HFFc6 (cell line): Measurements from ENCODE around the gene LIM2. TPM values are rescaled to one million over a fixed set of nuclear protein-coding genes. Genes with fewer than 3 reads are reported as not detected.
"Not testable (repeated sequence)": the region's sequence is repeated elsewhere in the genome, so short reads cannot be mapped to it uniquely, and the experiment has no call there.

ENCODE experiments used
- DNase-seq: peaks from one replicate; pipeline ENCODE4 v3.0.0-alpha.2; 2018
- H3K27ac Mint-ChIP-seq: 2 replicates; pipeline ENCODE4 v1.8.0; 2020; ENCODE audit warnings: mild to moderate bottlenecking, mixed read lengths
- H3K27me3 Mint-ChIP-seq: 2 replicates; pipeline ENCODE4 v1.8.0; 2021; ENCODE audit warnings: mild to moderate bottlenecking, moderate library complexity, mixed read lengths; ENCODE audit not compliant: insufficient read depth
- H3K36me3 Mint-ChIP-seq: 2 replicates; pipeline ENCODE4 v1.8.0; 2021; ENCODE audit warnings: low read depth, mixed read lengths
- H3K4me1 Mint-ChIP-seq: 2 replicates; pipeline ENCODE4 v1.8.0; 2020; ENCODE audit warnings: low read depth, mixed read lengths
- H3K4me3 Mint-ChIP-seq: 2 replicates; pipeline ENCODE4 v1.8.0; 2020; ENCODE audit warnings: mild to moderate bottlenecking, moderate library complexity, mixed read lengths
- H3K9me3 Mint-ChIP-seq: 2 replicates; pipeline ENCODE4 v1.8.0; 2020; ENCODE audit warnings: mild to moderate bottlenecking, mixed read lengths
- total RNA-seq, 6 experiments: library from RNA; stranded (reverse); fragmentation: NEBNext Ultra II Directional; extraction: Animal tissue kit (Norgen Biotek cat#: 25700); gene quantifications; 2 replicates in 1 of 6; 3 replicates in 5 of 6; pipeline ENCODE4 v1.2.3, GENCODE V29; 2021
- TF ChIP-seq, protein P1 (sequence below): fragments of 200-600 bp; sonication (generic); IDR thresholded peaks from 2 replicates; pipeline ENCODE4 v1.5.0; 2021; ENCODE audit warnings: antibody characterized with exemption, mild to moderate bottlenecking

The LIM2 gene
- total RNA-seq, 6 experiments from 2014 or later, result not detected

DNA sequence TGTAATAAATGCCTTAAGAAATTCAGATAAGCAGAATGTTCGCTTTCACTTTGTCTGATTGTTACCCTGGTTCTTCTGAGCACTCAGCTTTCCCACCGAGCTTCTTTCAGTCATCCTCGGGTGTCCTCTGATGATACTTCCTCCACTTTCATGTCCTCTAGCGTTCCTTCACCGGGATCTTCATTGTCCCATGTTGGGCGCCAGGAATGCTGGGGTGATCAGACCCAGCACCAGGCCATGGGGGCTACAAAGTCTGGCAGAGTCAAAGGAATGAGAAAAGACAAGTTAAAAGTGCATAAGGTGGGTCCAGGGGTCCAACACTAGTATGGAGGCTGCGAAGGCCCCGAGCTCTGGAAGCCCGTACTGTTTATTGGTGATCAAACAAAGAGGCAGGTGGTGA, 14.3 kb upstream of the LIM2 start:
- H3K9me3 Mint-ChIP-seq, result peaks cover 35% of the 10 kb centered on the region
- peaks cover 26% of the 10 kb centered on the region for H3K36me3 Mint-ChIP-seq
- TF ChIP-seq, protein P1, sequence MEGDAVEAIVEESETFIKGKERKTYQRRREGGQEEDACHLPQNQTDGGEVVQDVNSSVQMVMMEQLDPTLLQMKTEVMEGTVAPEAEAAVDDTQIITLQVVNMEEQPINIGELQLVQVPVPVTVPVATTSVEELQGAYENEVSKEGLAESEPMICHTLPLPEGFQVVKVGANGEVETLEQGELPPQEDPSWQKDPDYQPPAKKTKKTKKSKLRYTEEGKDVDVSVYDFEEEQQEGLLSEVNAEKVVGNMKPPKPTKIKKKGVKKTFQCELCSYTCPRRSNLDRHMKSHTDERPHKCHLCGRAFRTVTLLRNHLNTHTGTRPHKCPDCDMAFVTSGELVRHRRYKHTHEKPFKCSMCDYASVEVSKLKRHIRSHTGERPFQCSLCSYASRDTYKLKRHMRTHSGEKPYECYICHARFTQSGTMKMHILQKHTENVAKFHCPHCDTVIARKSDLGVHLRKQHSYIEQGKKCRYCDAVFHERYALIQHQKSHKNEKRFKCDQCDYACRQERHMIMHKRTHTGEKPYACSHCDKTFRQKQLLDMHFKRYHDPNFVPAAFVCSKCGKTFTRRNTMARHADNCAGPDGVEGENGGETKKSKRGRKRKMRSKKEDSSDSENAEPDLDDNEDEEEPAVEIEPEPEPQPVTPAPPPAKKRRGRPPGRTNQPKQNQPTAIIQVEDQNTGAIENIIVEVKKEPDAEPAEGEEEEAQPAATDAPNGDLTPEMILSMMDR, result no peak
- H3K4me3 Mint-ChIP-seq, result no peak overlapping the region
- H3K27ac Mint-ChIP-seq, result no peak overlapping the region
- H3K4me1 Mint-ChIP-seq, result peaks cover 12% of the 10 kb centered on the region; the same call in 1 of the 2 replicates
- DNase-seq, result no peak
- no peaks in the 10 kb centered on the region; the same call in none of the 2 replicates for H3K27me3 Mint-ChIP-seq

DNA sequence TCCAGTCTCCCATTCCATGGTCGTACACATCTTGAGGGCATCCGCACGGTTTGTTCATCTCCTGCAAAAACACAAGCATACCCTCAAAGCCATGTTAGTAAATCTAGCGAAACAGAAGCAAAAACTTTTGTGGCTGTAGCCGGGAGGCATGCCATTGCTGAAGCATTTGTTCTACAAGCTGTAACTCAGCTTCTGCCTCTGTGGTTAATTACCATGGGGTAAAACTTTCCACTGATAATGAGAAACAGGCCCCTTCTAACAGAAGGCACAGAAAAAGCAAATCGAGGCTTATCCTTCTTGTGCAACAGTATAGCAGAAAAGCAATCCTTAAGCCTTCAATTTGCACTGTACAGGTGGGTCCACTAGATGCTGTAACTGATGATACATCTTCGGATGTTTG, 12.2 kb upstream of the LIM2 start:
- DNase-seq, H3K4me3 Mint-ChIP-seq, H3K27me3 Mint-ChIP-seq, H3K27ac Mint-ChIP-seq: not testable (repeated sequence)
- Mint-ChIP-seq H3K9me3 (peaks cover 29% of the 10 kb centered on the region), H3K36me3 (peaks cover 26% of the 10 kb centered on the region), H3K4me1 (peaks cover 16% of the 10 kb centered on the region)

DNA sequence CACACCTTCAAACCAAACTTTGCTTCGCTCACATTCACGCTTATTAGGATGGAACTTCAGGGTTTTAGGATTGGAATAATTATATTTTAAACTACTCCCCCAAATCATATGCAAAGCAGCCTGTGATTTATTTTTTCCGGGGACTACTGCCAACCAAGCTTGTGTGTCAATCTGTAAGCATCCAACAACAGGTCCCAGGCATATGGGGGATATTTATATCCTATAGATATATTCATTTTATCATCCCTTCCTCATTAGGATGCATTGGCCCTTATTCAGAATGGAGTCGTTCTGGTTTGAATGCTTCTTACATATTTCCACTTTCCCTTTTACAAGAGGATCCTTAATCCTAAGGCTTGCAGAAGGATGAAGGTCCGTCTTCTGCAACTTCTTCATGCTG, 11.5 kb upstream of the LIM2 start:
- Mint-ChIP-seq H3K27me3 (no peaks in the 10 kb centered on the region; the same call in none of the 2 replicates), H3K4me1 (peaks cover 21% of the 10 kb centered on the region), H3K36me3 (peaks cover 26% of the 10 kb centered on the region), H3K27ac (no peak overlapping the region), H3K9me3 (peaks cover 24% of the 10 kb centered on the region), H3K4me3 (no peak overlapping the region)
- TF ChIP-seq, protein P1, result no peak
- no peak for DNase-seq

DNA sequence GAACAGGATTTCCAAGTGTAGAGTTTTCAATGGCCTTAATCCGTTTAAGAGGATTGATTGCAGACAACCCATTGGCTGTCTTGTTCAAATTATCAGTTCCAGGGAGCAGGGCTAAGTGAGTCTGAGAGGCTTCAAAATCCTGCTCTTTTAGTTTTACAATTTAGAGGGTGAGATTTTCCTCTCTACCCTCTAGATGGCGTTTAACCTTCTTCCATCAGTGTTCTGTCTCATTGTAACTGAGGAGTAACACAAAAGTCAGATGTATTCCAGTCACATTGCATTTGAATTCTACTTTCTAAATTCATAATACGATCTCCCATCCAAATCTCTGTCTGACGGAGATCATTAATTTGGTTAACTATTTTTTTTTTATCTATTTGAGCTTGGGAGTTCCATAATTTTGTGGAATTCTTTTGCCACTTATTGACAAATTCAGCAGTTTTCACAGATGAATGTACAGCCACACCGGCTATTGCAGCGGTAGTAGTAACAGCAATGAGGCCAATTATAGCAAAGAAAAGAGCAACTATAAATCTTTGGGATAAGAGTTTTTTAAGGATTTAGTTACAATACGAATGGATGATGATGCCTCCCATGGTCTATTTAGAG, 10.4 kb upstream of the LIM2 start:
- TF ChIP-seq, protein P1, result peak; percentile 74
- Mint-ChIP-seq H3K36me3 (peaks cover 21% of the 10 kb centered on the region), H3K27me3 (no peaks in the 10 kb centered on the region; the same call in none of the 2 replicates), H3K4me1 (peaks cover 26% of the 10 kb centered on the region), H3K27ac (no peak overlapping the region), H3K4me3 (no peak overlapping the region), H3K9me3 (peaks cover 17% of the 10 kb centered on the region)
- DNase-seq, result peak; percentile 50

DNA sequence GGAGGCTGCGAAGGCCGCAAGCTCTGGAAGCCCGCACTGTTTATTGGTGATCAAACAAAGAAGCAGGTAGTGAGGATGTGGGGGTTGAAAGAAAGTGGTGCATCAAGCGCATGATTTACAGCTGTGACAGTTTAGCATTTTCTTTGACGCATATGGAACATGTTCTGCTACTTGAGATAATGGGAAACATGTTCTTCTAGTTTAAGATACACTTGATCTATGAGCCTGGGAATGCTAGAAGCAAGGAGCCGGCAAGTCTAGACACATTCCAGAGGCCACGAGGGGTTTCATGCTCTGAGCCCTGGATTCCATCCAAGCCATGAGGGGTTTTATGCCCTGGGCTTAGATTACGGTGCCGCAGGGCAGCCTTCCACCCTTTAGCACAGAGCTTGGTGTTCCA, 9.7 kb upstream of the LIM2 start:
- not testable (repeated sequence) for H3K27ac Mint-ChIP-seq, H3K27me3 Mint-ChIP-seq, DNase-seq, H3K4me3 Mint-ChIP-seq, H3K9me3 Mint-ChIP-seq
- peaks cover 26% of the 10 kb centered on the region for H3K4me1 Mint-ChIP-seq
- H3K36me3 Mint-ChIP-seq, result peaks cover 16% of the 10 kb centered on the region

DNA sequence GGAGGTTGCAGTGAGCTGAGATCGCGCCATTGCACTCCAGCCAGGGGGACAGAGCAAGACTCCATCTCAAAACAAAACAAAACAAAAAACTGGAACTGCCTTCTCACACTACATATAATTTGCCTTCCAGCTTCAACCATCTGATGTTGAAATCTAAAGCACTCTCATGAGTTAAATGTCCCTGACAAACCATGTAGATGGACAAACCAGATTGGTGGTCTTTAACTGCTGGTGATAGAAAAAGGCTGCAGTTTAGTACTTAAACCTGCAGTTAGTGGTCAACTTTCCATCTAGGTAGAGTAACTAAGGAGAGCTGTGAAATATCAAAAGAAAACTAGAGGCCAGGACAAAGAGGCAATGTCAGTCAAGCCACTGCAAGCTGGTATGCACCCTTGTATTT, 8.4 kb upstream of the LIM2 start:
- no peak overlapping the region for H3K27ac Mint-ChIP-seq
- peaks cover 26% of the 10 kb centered on the region for H3K4me1 Mint-ChIP-seq
- DNase-seq, result no peak
- TF ChIP-seq, protein P1, result no peak
- no peaks in the 10 kb centered on the region for H3K9me3 Mint-ChIP-seq
- H3K4me3 Mint-ChIP-seq, result no peak overlapping the region
- peaks cover 7% of the 10 kb centered on the region for H3K36me3 Mint-ChIP-seq
- H3K27me3 Mint-ChIP-seq, result no peaks in the 10 kb centered on the region; the same call in none of the 2 replicates
